GM12892 (cell line): ENCODE measurements around the gene PPCDC.

Source experiments
- POLR2A ChIP-seq: IDR thresholded peaks from 2 replicates; pipeline ENCODE4 v1.6.1; 2011; ENCODE audit warnings: low read depth, low read length, control low read depth
- TAF1 ChIP-seq: IDR thresholded peaks from 2 replicates; pipeline ENCODE4 v1.6.1; 2011; ENCODE audit warnings: low read depth, mild to moderate bottlenecking, control low read depth, low read length, borderline replicate concordance

DNA sequence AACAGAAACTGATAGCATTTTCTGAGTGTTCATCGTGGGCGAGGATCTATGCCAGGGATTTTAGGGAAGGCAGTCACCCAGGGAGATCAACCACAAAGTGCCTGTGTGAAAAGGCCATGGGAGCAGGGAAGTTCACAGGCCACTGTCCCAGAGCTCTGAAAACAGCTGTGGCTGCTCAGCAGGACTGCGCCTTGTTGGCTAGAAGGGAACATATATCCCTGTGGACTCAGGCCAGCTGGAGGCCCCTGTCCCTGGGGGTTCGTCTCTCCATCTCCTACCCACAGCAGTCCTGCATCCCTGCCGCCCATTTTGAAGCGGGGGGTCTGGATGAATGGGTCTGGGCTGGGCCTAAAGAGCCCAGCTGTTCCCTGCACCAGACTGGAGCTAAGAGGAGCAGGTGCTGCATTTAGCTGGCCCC is 27.8 kb downstream of the PPCDC start:
- TF ChIP-seq POLR2A (no peak), TAF1 (no peak)
